Hematopoietic multipotent progenitor cell treated with erythropoietin and hydrocortisone succinate and interleukin-3 and kit ligand, for 6 days (in vitro differentiated cells): ENCODE results near the gene CORO2B.

ENCODE experiments used
- DNase-seq: peaks from one replicate; pipeline ENCODE4 v3.0.0-alpha.2; 2015

Gene CORO2B

DNA sequence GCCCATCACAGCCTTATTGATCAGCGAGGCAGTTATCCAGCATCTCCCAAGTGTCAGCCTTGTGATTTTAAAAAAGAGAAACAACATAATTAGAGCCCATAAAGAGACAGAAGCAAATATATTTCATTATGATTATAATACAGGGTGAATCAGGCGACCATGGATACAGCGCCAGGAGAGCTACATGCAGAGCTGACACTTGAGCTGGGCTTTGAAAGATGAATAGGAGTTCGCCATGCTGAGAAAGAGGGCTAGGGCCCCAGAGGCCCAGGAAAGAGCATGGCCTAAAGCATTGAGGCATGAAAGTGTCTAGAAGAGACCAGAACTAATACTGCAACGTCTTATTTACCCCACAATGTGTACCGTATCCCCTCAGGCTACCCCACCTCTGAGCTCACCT is 4.2 kb upstream of the CORO2B start:
- DNase-seq, result no peak

DNA sequence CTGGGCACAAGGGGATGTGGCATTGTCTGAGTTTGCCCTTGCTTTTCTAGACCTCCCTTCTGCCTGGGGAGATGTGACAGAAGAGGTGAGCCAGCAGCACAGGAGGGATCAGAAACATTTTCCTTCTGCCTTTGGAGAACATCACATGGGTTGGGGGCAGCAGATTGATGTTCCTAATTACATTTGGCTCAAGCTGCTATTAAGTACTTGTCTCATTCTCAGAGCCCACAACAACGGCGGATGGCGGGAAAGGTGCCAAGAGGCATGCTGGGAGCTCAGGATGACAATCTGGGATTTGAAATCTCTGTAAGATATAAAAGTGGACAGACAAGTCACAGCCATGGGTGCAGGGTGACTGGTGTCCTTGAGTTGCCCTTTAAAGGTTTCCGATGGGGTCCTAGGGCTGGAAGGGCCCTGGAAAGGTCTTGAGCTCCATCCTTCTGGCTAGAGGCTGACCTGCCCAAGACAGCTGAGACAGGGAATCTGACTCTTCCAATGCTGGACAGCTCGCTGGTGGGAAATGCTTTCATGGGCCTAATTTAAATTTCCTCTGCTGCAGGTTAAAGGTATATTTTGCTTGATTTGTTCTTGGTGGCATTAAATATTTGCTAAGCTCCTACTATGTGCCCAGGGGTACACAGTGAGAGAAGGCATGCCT is 2.4 kb upstream of the CORO2B start:
- no peak for DNase-seq

DNA sequence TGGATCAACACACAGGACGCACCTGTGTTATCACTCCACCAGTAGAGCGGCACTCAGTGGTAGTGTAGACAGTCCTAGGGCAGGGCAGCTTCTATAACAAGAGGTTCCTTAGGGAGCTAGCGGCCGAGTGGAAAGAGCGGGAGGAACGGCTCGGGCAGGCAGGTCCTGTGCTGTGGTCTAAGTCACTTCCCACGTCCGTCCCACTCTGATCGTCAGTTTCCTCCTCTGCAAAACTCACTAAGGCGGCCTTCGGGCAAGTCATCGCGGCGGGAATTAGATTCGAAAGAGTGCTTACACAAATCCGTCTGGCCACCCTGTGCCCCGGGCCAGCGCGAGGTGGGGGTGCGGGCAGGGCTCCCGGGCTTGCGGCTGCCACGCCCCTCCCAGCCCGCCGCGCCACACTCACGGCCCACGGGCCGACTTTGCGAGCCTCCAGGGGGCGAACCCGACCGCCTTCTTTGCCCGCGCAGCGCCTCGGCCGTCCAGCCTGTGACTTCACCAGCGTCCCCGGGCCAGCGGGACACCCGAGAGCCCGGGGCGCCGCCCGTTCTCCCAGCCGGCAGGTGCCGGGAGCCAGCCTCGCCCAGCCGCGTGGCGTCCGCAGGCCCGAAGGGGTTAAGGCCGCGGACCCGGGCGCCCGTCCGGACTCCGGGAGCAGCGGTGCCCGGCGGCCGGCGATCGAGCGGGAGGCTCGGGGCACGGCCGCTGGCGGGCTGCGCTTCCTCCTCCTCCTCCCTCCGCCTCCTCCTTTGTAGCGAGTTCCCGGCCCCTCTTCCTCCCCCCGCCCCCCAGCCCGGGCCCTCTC is 416 bp upstream of the CORO2B start:
- DNase-seq, result peak; percentile 59

DNA sequence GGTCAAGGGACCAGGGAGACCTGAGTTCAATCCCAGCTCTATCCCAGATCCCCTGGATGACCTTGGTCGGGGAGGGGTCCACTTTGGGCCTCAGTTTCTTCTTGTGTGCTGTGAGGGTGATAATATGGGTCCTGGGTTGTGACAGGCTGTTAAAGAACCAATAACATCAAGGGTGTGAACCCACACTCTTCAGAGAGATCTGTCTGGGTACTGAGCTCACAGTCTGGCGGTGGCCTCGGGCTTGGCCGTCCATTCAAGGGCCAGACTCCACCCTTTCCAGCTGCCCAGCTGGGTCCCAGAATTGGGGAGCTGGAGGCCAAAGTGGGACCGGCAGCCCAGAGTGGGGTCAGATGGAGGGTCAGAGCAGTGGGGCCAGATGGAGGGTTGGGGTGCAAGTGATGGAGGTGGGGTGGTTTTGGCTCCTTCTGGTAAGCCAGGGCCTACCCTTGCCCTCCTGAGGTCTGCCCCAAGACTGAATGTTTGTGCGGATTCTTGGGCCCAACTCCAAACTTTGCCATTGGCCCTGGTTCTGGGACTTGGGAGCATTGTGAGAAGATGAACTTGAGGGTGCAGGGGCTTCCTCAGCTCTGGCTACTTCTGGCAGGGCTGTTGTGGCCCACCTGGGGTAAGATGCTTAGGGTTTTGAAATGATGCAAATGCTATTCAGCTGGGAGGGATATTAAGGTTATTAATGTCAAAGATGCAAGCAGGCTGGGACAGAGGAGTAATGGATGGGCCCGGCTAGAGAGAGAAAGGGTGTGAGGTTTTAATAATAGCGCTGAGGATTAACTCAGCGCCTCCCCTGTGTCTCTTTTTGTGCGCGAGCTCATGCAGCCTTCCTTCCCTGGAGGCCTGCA is 1.5 kb downstream of the CORO2B start:
- DNase-seq, result no peak

DNA sequence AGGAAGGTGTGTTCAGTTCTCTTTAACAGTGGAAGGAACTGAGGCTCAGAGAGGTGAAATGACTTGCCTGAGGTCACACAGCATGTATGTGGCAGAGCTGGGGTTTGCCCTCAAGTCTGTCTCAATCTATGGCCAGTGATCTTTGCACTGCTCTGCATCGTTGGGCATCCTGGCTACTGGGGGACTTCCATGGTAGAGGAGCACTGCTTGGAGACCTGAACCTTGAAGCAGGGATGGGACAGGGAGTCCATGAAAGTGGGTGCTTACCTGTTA is 2.0 kb downstream of the CORO2B start:
- DNase-seq, result no peak

DNA sequence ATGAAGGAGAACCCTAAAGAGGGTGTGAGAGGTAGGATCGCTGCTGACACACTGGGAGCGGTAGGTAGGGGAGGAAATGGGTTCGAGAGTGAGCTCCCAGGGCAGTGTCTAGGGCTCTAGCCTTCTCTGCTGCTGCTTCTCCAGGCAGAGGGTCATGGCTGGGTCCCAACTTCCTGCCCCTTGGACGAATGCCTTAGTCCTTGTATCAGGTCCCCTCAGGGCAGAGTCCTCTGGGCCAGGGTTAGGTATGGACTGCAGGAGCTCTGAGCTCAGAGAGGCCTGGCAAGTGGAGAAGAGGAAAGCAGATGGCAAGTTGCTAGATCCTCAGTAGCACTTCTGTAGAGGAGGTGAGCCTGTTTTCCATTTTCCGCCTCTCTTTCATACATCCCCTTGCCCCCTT is 2.9 kb downstream of the CORO2B start:
- no peak for DNase-seq

DNA sequence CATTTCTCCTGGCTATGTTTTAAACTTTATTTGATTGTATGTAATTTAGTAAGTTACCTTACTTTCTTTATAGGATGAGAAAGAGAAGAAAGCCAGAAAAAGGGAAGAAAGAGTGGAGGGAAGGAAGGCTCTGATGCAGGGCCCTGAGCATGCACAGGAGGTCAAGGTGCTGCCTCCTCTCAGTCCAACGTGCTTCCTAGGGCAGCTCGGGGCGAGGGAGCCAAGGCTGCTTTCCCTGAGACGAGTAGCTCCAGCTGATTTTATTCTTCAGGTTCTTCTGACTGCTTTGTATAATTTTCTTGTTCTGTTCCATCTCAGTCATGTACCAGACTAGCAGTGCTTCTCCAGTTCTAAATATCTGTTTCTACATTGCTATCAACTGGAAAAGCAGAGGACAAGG is 3.4 kb downstream of the CORO2B start:
- no peak for DNase-seq

DNA sequence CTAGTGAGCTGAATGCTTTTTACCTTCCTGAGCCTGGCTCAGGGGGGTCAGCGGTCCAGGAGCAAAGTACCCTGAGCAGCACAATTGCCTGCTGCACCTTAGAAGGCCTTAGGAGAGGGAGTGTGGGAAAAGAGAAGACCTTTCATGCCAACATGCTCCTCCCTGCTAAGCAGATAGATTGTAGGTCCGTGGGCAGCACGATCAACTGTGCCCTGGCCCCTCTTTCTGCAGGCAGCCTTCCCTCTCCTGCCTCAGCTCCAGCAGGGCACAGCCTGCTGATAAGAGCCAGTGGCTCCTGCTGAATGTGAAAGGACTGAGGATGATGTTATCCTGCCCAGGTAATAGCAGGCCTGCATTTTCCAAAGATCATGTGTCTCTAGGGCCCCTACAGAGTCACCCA is 4.1 kb downstream of the CORO2B start:
- no peak for DNase-seq

DNA sequence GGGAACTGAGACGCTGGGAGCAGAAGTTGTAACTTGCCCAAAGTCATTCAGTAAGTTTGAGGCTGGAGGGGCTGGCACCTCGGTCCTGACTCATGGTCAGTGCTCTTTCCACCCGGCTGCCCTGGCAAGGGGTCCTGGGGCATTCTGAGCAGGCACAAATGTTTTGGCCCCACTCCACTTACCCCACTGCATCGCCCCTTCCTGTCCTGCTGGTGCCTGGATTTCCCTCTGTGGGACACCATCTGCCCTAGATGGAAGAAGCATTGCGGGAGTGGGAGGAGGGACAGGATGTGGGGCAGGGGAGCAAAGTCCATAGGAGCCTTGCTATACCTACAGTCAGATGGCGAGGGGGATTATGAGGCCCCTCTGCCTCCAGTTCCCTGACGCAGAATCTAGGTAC is 4.5 kb downstream of the CORO2B start:
- DNase-seq, result no peak

DNA sequence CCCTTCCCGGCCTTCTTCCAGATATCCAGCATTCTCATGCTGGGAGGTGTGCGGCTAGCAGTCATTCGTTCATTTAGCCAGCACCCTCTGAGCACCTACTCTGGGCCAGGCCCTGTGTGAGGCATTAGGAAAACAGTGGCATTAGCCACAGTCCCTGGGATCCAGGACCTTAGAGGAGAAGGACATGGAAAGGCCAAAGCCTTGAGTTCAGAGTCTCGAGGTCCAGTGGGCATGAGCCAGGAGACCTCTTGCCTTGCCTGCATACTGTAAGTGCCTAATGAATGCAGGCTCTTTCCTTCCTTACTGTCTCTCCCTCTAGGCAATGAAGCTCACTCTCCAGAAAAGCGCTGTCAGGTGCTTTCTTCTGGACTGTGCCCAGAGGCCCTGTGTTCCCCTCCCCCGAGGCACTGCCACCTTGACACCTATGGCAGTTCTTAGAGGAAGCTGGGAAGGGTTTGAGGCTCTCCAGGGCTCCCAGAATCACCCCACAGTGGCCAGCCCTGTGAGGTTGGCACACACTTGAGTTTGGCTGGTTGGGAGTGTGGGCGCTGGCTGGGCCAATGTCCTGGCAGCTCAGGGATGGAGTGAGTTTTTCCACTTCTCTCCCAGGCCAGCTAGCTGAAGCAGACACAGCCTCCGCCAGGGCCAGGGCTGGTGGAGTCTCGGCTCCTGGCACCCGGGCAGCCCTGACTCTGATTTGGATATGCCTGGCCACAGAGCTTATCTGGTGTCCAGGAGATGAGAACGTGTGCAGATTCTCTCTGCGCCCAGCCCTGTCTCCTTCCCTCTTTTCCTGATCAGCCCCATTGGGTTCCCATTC is 5.4 kb downstream of the CORO2B start:
- no peak for DNase-seq

DNA sequence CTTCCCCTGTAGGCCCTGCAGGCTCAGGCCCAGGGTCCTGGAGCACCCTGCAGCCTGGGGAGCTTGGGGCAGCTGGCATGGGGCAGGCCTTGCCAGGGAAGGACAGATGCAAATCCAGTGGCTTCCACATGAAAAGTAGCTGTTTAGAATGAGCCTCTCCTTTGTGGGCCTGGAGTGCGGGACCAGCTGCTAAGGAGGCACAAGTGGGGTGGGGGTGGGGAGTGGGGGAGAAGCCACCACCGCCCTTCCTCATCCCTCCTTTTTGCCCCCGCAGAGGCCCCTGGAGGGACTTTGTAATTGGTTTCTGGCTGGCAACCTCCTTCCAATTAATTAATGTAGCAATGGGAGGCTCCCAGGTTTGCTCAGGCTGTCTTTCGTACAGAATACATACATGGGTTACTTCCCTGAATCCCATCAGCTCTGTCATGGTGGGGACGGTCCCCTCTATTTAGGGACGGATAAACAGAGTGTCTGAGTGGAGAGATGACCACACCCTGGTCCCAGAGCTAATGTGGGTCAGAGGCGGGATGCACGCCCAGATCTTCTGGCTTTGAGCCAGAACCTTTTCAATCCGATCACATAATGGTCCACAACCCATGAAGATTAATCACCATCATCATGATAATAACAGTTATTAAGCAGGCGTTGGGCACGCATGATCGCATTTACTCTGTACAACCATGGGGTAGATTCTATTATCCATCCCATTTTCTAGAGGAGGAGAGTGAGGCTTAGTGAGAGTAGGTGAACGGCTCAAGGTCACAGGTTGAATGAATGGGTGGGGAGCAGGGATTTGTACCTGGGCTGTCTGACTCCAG is 6.2 kb downstream of the CORO2B start:
- DNase-seq, result no peak

DNA sequence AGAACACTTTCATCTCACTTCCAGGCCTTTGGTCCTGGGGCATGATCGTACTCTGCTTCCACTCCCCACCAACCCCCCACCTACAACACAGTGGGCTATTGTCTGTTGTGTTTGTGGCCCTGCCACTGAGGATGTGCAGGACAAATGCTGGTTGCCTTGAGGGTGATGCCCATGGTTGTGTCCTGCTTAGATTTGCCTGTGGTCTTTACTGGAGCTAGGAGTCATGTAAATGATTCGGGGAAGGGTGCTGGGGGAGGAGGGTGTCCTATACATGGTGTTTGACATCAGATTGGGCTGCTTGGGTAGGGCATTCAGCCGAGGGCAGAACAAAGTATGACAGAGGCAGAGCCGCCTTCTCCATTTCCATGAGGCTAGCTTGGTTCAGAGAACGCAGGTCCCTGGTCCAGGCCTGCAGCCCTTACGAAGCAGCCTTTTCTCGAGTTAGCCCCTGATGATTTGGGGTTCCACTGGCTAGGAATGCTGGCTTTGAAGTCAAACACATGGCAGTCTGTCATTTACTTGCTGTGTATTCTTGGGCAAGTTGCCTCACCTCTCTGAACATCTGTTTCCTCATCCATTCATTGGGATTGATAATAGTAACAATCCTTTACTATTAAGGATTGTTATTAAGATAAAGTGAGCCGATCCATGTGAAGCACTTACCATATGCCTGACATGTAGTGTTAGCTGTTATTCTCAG is 6.9 kb downstream of the CORO2B start:
- no peak for DNase-seq

DNA sequence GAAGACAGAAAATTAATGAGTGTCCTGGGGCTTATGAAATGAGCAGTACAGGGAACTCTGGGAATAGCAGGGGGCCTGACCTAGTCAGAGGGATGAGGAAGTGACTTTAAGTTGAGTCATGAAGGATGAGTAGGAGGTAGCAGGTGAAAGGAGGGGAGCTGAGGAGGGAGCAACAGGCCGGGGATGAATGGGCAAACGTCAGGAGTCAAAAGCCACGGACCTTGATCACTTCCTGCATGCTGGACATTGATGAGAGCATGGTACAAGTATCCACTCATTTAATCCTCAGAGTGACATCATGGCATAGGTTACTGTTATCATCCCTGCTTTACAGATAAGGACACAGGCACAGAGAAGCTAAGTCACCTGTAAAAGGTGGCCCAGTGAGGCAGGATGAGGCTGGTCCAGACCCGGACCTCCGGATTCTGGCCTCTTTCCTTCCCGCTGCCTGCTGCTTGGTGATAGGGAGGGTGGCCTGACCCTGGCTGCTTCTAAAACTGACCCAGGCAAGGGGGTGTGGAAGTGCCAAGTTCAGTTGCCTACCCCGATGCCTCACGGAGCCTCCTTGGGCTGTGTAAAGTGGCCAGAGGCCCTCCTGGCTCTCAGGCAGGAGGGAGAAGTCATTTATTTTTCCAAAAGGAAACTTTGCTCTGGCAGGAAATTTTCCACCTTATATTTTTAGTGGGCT is 7.6 kb downstream of the CORO2B start:
- no peak for DNase-seq

DNA sequence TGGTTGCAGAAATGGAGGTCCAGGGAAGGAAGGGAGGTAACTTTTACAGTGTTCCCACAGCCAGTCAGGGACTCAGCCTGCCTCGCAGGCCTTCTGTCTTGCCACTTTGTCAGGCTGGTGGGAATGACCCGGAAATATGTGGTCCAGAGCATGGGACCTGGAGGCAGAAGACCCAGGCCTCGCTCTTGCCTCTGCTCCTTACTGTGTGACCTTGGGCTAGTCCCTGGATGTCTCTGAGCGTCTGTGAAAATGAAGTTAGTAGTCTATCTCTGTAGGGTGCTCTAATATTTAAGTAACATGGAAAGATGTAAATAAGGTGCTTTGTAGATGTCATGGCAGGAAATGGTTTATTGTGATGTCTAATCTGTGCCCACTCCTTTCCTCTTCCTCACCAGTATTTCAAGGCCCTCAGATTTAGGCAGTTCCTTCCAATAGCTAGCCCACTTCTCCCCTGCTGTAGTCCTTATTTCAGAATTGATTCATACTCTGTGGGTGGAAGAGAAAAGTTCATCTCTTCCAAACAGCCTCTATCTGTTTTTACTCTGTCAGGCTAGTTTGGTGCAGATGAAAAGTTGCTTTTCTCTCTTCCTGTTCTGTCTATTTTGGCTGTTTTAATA is 9.1 kb downstream of the CORO2B start:
- no peak for DNase-seq

DNA sequence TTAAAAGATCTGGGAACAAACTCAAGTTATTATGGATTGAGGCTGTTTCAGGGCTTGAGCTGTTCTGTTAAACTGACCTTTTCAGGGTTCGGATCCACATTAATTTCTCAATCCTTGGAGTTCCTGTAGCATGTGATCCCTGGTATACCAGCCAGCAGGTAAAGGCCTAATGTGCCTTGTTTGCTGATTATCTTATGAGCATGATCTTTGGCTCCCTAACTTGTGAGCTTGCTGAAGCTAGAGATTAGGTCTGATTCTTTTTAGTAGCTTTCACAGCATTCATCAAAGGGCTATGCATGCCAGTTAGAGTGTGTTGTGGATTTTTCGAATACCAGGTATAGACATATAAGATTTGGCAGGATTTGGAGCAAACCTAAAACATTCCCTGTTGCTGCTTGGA is 10.3 kb downstream of the CORO2B start:
- DNase-seq, result no peak

DNA sequence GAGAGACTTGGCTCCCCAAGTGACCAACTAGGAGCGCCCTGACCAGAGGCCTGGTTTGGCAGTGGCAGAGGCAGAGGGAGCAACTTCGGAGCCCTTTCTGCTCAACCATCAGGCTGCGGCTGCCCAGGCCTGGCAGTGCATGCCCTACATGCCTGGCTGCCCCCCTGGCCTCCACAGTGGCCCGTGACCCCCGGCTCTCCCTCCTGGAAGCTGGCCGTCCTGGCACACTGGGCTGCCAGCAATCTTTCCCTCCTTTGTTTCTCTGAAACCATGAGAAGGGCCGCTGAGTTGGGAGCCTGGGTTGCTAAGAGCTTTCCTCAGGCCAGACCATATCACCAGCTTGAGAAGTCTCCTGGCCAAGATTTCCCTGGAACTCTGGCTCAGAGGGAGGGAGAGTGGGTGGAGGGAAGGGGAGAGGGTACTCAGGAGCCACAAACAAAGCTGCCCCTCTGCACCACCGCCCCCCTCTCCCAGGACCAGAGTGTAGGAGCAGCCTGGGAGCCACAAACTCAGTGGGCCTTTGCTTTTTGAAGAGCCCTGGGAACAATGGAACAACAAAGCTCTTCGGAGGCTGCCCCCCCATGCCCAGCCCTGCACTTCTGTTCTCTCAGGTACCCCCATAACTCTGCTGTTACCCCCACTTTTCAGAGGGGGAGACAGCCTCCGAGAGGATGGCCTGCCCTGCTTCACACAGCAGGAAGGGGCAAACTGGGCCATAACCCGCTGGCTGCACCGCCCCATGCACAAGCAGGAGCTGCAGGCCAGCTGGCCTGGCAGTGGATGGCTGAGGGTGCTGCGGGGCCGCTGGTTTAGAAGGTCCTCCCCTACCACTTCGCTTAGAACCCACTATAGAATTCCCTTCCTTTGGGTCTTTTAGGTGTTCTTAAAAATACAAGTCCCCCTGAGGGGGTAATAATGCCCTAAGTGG is 11.3 kb downstream of the CORO2B start:
- DNase-seq, result no peak

DNA sequence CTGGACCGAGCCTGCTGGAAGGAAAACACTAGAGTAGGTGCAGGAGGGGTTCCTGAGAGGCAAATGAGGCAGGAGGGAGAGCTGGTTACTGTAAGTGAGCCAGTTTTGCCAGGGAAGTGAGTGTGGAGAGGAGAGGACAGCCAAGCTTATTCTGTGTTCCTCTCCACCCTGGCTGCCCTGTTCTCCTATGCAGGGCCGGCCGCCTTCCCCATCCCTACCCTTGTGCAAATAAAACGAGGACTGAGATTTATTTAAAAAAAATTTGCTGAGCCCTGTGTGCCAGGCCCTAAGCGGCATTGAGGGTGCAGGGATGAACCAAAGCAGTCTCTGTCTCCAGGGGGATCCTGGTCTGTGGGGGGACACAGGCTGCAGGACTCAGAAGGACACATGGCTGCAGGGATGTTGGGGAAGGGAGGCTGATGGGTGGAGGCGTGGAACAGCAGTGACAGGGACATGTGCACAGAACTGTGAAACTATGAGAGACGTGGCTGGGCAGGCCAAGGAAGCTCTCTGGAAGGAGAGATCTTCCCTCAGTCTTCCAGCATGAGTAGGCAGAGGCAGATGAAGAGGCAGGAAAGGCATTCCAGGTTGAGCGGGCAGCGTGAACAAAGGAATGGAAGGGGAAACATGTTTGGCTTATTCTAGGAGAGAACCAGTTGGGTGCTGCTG is 12.1 kb downstream of the CORO2B start:
- DNase-seq, result no peak

DNA sequence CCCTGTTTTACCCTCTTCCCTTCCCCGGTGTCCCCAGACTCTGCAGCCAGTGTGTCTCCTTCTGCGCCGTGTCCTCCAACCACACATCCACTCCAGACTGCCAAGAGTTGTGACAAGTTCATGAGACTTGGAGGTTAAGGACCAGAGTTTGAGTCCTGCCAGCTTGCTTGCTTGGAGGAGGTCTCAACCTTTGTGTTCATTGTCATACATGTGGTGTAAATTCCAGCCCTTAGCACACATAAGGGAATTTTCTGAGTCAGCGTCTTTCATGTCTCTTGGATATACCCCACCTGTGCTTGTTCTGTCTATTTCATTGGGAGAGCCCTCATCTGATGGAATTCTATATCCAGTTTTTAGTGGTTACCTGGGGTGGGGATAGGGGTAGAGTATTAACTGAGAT is 13.3 kb downstream of the CORO2B start:
- no peak for DNase-seq

DNA sequence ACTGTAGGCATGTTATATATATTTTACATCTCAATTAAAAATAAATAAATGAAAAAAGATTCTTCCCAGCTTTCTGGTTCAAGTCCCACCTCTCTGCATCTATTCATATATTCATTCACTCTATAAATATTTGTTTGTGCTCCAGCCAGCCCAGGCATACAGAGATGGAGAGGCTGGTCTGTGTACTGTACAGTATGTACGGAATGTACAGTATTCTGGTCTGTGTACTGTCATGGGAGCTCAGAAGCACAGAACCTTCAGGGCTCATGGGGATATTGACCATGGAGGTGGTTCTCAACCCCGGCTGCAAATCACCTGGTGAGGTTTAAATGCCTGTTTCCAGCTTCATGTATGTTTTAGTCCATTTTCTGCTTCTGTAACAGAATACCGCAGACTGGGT is 13.8 kb downstream of the CORO2B start:
- no peak for DNase-seq
